GM18517 (cell line): ENCODE data around the gene IPPK.
"Not testable (repeated sequence)": the region's sequence is repeated elsewhere in the genome, so short reads cannot be mapped to it uniquely, and the experiment has no call there.

Experiments used
- ATAC-seq: cut with Tn5 transposase; IDR thresholded peaks from one replicate; pipeline ENCODE4 v1.9.1; 2021; ENCODE audit warnings: mild to moderate bottlenecking, moderate library complexity; ENCODE audit not compliant: unreplicated experiment

IPPK gene

DNA sequence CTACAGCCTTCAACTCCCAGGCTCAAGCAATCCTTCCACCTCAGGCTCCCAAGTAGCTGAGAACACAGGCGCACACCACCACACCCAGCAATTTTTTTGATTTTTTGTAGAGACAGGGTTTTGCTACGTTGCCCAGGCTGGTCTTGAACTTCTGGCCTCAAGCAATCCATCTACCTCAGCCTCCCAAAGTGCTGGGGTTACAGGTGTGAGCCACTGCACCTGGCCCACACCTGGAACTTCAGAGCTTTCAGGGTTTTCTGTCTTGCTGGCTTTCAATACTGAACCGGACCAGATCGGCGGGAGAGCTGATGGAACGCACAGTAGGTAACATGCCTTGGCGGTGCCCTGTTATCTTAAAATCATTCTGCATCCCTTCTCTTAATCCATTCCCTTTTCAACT lies 30.8 kb downstream of the IPPK start:
- ATAC-seq, result no peak

- ATAC-seq, result no peak
Observed at GRCh38 chr9:92638621-92639101, 31.3 kb downstream of the IPPK start.

- no peak for ATAC-seq
Observed at GRCh38 chr9:92637886-92638620, 31.9 kb downstream of the IPPK start.

DNA sequence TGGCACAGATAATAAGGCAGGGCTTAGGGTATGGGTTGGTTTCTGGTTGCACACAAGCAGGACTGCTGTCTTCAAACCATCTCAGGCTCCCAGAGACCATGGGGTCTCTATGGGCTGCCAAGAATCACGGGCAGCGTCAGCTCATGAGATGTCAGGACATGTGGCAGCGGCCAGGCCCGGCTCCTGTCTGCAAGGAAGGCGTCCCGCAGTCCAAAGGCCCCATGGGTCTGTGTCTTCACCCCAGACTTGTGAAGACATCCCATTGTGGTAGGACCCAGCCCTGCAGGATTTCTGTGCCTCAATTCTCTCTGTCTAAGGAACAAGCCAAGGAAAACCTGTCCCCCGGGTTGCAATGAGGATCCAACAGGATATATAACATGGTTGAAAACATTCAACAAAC lies 32.6 kb downstream of the IPPK start:
- no peak for ATAC-seq

DNA sequence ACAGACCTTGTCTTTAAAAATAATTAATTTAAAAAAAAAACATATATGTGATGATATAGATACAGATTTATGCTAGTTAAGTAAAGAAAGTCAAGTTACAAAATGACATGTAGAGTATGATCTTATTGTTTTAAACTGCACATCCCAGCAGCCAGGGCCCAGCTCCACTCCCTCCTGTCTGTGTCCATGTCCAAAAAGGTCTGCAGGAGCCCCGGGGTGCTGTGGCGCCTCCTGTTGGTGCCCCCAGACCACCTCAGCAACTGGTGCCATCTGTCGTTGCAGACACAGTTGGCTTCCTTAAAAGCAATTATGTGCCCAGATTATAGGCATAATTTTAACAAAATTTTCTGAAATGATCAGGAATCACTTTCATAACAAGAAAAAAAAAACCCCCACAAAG lies 33.3 kb downstream of the IPPK start:
- no peak for ATAC-seq

DNA sequence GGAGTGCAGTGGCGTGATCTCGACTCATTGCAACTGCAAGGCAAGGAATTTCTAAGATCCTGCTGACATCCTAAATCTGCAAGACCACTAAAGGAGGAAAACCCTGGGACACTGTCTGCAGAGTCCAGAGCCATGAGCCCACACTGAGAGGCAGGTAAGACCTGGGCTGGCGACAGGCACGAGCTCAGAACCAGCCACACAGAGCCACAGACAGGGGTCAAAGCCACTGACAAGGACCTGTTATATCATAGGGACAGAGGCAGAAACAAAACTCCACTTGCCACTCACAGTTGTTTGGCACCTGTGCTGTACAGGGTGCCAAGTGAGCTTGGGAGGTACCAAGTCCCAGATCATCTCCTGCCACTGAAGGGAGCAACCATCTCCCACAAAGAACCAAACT lies 34.2 kb downstream of the IPPK start:
- no peak for ATAC-seq

DNA sequence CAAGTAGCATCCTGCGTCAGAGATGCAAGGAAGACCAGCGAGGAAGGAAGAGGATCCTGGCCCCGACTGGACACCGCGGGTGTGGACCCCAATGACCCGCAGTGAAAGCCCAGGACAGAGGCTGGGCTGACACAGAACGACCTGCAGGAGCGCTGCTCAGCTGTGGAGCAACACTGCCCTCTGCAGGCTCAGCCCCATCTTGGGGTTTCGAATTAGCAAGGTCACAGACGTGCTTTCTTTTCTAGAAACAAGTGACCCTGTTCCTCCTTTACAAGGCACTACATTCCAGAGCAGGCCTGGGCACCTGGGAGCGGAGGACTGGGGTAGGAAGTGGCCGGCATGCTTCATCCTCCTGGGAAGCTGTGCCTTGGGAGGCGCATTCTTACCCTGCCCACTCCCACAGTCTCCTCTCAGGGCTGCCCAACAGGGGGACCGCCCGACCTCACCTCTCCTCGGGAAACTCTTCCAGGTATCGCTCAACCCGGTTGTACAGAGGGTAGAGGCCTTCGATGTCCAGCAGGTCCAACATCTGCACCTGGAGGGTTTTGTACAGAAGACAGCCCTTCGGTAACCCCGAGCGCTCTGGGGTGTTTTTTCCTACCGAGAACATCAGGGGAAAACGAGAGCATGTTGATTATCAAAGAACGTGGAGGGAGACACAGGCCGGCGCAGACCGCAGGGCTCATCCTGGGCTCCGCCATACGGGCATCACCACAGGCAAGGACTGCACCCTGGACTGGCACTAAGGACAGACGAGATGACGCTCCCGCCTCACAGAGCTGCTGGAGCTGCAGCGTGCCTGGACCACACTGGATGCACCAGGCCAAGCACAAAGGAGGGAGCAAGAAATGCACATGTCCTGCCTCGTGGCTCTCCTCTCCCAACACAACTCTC lies 35.0 kb downstream of the IPPK start:
- no peak for ATAC-seq

GRCh38 chr9:92633614-92634278 lies 36.2 kb downstream of the IPPK start:
- no peak for ATAC-seq

DNA sequence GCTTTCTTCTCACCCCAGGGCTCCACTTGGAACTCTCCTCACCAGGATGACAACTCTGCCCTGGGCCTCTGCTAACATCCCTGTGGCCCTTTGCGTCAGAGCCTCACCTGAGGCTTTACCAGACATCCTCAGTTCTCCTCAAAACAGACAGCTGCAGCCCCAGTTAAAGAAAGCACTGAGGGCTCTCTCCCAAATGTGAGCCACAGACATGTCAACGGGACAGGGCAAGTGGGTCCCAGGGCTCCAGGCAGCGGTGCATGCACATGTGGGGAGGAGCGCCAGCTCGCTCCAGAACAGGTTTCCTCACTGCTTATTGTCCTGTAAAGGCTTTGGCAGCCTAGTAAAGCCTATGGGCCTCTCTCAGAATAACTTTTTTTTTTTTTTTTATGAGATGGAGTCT lies 37.3 kb downstream of the IPPK start:
- ATAC-seq, result no peak

GRCh38 chr9:92631452-92632343 lies 38.2 kb downstream of the IPPK start:
- ATAC-seq, result no peak

GRCh38 chr9:92627651-92628050 lies 42.3 kb downstream of the IPPK start:
- ATAC-seq, result no peak

- ATAC-seq, result no peak
Observed at GRCh38 chr9:92626484-92626883, 43.4 kb downstream of the IPPK start.

DNA sequence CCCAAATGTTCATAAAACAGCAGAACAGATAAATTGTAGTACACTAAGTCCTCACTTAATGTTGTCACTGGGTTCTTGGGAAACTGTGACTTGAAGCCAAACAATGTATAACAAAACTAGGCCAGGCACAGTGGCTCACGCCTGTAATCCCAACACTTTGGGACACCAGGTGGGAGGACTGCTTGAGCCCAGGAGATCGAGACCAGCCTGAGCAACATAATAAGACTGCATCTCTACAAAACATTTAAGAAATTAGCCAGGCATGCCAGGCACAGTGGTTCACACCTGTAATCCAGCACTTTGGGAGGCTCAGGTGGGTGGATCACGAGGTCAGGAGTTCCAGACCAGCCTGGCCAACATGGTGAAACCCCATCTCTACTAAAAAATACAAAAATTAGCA lies 46.0 kb downstream of the IPPK start:
- not testable (repeated sequence) for ATAC-seq

GRCh38 chr9:92620845-92621244 lies 49.1 kb downstream of the IPPK start:
- ATAC-seq, result no peak

- ATAC-seq, result no peak
Observed at GRCh38 chr9:92619601-92620300, 50.2 kb downstream of the IPPK start.

DNA sequence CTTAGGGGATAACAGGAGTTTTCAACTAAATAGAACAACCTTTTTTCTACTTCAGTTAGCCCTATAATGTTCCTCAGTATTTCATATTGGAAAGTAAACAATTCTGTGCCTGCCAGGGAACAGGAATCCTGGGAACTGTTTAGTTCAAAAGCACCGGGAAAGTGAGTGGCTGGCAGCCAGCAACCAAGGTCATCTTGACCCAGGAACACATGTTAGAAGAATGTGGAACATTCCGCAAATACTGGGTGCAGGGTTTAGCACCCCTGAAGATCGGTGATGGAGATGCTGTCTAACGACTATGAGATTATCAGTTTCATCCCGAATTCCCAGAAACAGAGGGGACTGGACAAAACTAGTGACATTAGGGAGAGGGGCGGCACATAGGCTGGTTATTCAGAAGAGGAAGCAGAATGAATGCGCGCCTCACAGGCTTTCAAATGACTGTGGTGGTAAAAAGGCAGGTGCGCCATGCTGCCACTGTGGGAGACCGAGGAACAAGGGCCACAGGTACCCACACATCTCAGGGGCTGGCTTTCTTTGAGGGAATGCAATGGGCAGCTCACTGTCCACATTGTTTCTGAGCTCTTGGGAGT lies 51.2 kb downstream of the IPPK start:
- no peak for ATAC-seq

GRCh38 chr9:92617951-92618510 lies 51.9 kb downstream of the IPPK start:
- no peak for ATAC-seq

GRCh38 chr9:92617195-92617813 lies 52.6 kb downstream of the IPPK start:
- ATAC-seq, result no peak

GRCh38 chr9:92616655-92617111 lies 53.2 kb downstream of the IPPK start:
- no peak for ATAC-seq
